Measurements from ENCODE around the gene CDKN2AIPNL. TPM values are rescaled to one million over a fixed set of nuclear protein-coding genes. Genes with fewer than 3 reads are reported as not detected.

The CDKN2AIPNL gene
- total RNA-seq, 1 donor from 2014 or later = 37.1 TPM

DNA sequence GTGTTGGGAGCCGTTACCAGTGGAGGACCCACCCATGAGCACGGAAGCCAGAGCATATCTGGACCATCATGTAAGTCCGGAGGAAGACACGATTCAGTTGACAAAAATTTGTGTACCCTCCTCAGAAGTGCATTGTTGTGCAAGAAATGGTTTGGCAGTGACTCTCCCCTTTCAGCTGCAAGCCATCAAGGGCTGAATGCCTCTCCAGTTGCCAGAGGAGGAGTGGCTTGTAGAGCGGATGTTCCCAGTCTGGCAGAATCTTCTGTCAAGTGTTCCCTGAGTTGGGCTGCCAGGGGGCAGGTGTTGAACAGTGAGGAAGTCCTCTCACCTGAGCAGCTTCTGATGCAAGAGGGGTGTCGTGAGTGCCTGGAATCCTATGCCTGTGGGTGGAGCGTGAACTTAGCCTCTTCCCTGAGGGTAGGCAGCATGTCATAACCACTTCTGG lies 27.6 kb upstream of the CDKN2AIPNL start:
- peak overlapping the region in 2 of 3 donors; percentile 16 to 91 for H3K9ac ChIP-seq (ENCODE audit: low read depth in 1 of 3, low read length in 3 of 3)
- H3K4me3 ChIP-seq (ENCODE audit: low read length in 3 of 3) = peak overlapping the region; percentile 48 to 61 (median 52)
- H3K27me3 ChIP-seq (ENCODE audit: control insufficient read depth in 3 of 3, insufficient read depth in 3 of 3, low read length in 3 of 3) = no peaks in the 10 kb centered on the region
- peak overlapping the region; percentile 97 for H3K27ac ChIP-seq (ENCODE audit: low read depth, low read length)
- H3K9me3 ChIP-seq (ENCODE audit: control insufficient read depth in 3 of 3, low read length in 3 of 3) = no peaks in the 10 kb centered on the region
- peaks cover 63 to 74% (median 65%) of the 10 kb centered on the region in 3 donors for H3K4me1 ChIP-seq (ENCODE audit: control insufficient read depth in 3 of 3, insufficient read depth in 3 of 3, low read length in 3 of 3)
- H3K36me3 ChIP-seq (ENCODE audit: control insufficient read depth in 3 of 3, insufficient read depth in 3 of 3, low read length in 3 of 3) = no peaks in the 10 kb centered on the region

DNA sequence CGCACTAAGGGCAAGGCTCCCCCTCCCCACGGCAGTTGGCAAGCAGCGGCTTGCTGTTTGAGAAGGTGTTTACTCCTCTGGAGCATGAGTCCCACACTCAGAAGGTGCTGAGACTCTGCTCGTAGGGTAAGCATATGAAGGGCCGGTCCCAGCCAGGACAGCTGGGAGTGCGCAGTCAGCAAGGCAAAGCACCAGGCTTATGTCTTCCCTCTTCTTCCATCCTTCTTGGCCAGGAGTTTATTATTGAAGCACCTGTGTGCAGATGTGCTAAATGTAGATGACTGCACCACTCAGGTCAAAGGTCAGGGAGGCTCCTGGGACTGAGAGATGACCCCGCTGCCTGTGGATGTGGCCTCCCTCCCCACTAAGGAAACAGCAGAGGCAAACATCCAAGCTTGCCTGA lies 27.0 kb upstream of the CDKN2AIPNL start:
- Histone ChIP-seq H3K9me3 (ENCODE audit: control insufficient read depth in 3 of 3, low read length in 3 of 3) (no peaks in the 10 kb centered on the region), H3K9ac (ENCODE audit: low read depth in 1 of 3, low read length in 3 of 3) (peak overlapping the region in 2 of 3 donors; percentile 12 to 91), H3K4me3 (ENCODE audit: low read length in 3 of 3) (peak overlapping the region; percentile 48 to 73 (median 61)), H3K36me3 (ENCODE audit: control insufficient read depth in 3 of 3, insufficient read depth in 3 of 3, low read length in 3 of 3) (no peaks in the 10 kb centered on the region), H3K4me1 (ENCODE audit: control insufficient read depth in 3 of 3, insufficient read depth in 3 of 3, low read length in 3 of 3) (peaks cover 62 to 74% (median 63%) of the 10 kb centered on the region in 3 donors), H3K27me3 (ENCODE audit: control insufficient read depth in 3 of 3, insufficient read depth in 3 of 3, low read length in 3 of 3) (no peaks in the 10 kb centered on the region), H3K27ac (ENCODE audit: low read depth, low read length) (peak overlapping the region; percentile 97)

DNA sequence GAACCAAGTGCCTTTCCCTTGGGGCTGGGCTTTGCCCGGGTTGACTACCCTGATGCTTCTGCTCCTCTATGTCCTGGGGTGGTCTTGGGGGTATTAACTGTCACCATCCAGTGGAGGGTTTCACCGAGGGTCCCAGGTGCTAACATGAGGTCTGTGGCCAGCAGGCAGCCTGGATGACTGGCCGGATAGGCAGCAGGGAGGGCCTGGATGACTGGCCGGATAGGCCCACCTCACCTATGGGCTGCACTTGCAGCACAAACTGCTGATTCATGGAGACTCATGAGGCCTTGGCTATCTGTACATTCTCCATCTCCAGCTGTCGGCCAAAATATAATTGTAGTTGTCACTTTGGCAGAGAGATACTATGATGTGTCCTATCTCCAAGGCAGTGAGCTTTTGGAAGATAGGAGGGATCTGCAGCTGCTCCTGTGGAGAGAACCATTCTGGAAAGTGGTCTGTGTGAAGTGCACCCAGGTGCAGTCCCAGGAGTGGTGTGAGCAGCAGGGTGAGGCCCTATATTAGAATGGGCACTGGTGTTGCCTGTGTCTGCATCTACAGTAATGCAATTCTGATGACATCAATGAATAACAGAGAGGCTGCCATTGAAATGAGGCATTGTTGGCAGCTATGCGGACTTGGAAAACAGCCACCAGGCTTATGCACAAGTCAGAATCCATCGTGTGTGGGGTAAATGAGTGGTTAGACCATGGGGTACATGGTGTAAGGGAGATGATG lies 26.3 kb upstream of the CDKN2AIPNL start:
- no peaks in the 10 kb centered on the region for H3K36me3 ChIP-seq (ENCODE audit: control insufficient read depth in 3 of 3, insufficient read depth in 3 of 3, low read length in 3 of 3)
- H3K4me3 ChIP-seq (ENCODE audit: low read length in 3 of 3) = peak overlapping the region; percentile 55 to 73 (median 61)
- H3K9ac ChIP-seq (ENCODE audit: low read depth in 1 of 3, low read length in 3 of 3) = peak overlapping the region in 2 of 3 donors; percentile 76 to 91
- H3K27me3 ChIP-seq (ENCODE audit: control insufficient read depth in 3 of 3, insufficient read depth in 3 of 3, low read length in 3 of 3) = no peaks in the 10 kb centered on the region
- no peaks in the 10 kb centered on the region for H3K9me3 ChIP-seq (ENCODE audit: control insufficient read depth in 3 of 3, low read length in 3 of 3)
- peaks cover 62 to 72% (median 66%) of the 10 kb centered on the region in 3 donors for H3K4me1 ChIP-seq (ENCODE audit: control insufficient read depth in 3 of 3, insufficient read depth in 3 of 3, low read length in 3 of 3)
- H3K27ac ChIP-seq (ENCODE audit: low read depth, low read length) = peak overlapping the region; percentile 97

DNA sequence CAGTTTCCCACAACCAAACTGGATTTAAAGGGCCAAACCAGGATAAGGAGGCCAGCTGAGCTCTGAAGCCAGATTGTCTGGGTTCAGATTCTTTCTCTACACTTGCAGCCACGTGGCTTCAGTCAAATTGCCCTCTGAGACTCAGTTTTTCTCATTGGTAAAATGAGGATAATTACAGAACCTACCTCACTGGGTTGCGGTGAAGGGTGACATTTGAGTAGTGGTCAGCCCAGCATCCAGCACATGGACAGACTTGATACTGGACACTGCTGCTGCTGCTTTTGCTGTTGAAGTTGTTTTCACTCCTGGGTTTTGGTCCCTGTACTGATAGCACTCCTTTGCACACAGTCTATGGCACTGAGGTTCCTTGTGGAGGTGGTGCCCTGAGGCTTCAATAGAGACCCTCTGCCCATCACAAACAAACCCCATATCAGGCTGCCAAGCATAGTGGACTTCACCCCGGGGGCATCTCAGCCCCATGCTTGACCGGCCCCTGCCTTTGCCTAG lies 25.7 kb upstream of the CDKN2AIPNL start:
- Histone ChIP-seq H3K9me3 (ENCODE audit: control insufficient read depth in 3 of 3, low read length in 3 of 3) (no peaks in the 10 kb centered on the region), H3K9ac (ENCODE audit: low read depth in 1 of 3, low read length in 3 of 3) (peak overlapping the region; percentile 76 to 91 (median 83)), H3K27me3 (ENCODE audit: control insufficient read depth in 3 of 3, insufficient read depth in 3 of 3, low read length in 3 of 3) (no peaks in the 10 kb centered on the region), H3K36me3 (ENCODE audit: control insufficient read depth in 3 of 3, insufficient read depth in 3 of 3, low read length in 3 of 3) (no peaks in the 10 kb centered on the region), H3K4me3 (ENCODE audit: low read length in 3 of 3) (peak overlapping the region; percentile 55 to 73 (median 66)), H3K27ac (ENCODE audit: low read depth, low read length) (peak overlapping the region; percentile 97), H3K4me1 (ENCODE audit: control insufficient read depth in 3 of 3, insufficient read depth in 3 of 3, low read length in 3 of 3) (peaks cover 61 to 71% (median 65%) of the 10 kb centered on the region in 3 donors)

DNA sequence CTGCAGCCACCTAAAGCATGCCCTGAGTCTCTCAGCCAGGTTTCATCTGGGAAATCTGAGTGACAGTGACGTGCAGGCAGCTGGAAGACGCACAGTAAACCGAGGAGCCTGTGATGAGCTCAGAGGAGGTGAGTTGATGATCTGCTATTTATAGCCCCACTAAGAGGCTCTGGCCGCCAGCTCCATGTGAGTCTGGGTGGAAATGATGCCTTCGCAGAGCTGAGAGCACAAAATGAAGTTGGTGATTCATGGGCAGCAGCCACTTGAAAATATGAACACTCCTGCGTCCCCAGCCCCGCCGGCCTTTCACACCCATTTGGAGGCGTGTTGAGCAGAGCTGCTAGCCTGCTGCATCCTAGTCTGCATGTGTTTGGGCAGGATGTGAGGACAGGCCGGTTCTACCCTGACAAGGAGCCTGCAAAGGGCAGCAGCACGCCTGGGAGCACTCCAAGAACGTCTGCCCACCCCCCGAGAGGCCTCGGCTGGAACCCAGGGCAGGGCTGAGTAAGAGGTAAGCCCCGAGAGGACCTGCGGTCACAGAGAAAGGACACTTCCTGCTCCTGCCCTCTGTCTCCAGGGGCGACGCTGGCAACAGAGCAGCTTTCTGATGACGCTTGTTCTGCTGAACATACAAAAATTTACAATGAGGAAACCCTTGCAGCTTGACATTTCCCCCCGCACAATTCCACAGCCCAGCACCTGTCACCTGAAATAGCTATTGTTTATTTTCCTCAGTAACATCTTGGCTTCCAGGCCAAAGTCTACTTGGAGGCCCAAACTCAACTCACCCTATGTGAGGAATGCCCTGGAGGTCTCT lies 25.1 kb upstream of the CDKN2AIPNL start:
- H3K4me1 ChIP-seq (ENCODE audit: control insufficient read depth in 3 of 3, insufficient read depth in 3 of 3, low read length in 3 of 3) = peaks cover 56 to 65% (median 60%) of the 10 kb centered on the region in 3 donors
- no peaks in the 10 kb centered on the region for H3K9me3 ChIP-seq (ENCODE audit: control insufficient read depth in 3 of 3, low read length in 3 of 3)
- no peaks in the 10 kb centered on the region for H3K27me3 ChIP-seq (ENCODE audit: control insufficient read depth in 3 of 3, insufficient read depth in 3 of 3, low read length in 3 of 3)
- H3K36me3 ChIP-seq (ENCODE audit: control insufficient read depth in 3 of 3, insufficient read depth in 3 of 3, low read length in 3 of 3) = no peaks in the 10 kb centered on the region
- H3K27ac ChIP-seq (ENCODE audit: low read depth, low read length) = peak overlapping the region; percentile 97
- peak overlapping the region; percentile 76 to 91 (median 83) for H3K9ac ChIP-seq (ENCODE audit: low read depth in 1 of 3, low read length in 3 of 3)
- H3K4me3 ChIP-seq (ENCODE audit: low read length in 3 of 3) = peak overlapping the region; percentile 55 to 73 (median 66)

DNA sequence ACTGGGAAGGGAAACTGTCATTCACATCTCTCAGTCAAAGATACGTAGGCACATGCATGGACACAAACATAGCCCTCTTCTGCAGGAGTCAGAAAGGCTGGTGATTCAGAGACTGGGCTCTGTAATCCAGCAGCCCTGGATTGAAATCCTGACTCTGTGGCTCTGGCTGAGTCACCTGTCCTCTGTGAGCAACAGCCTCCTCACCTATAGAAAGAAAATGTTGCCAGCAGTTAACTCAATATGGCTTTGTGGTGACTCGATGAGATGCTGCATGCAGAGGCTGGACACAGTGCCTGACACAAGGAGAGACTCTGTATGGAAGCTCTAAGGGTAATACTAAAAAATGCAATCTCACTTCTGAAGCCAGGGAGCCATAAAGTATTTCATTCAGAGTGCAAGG lies 23.9 kb upstream of the CDKN2AIPNL start:
- H3K4me1 ChIP-seq (ENCODE audit: control insufficient read depth in 3 of 3, insufficient read depth in 3 of 3, low read length in 3 of 3) = peaks cover 48 to 57% (median 53%) of the 10 kb centered on the region in 3 donors
- H3K27ac ChIP-seq (ENCODE audit: low read depth, low read length) = no peak overlapping the region
- H3K4me3 ChIP-seq (ENCODE audit: low read length in 3 of 3) = no peak overlapping the region
- no peaks in the 10 kb centered on the region for H3K9me3 ChIP-seq (ENCODE audit: control insufficient read depth in 3 of 3, low read length in 3 of 3)
- no peak overlapping the region for H3K9ac ChIP-seq (ENCODE audit: low read depth in 1 of 3, low read length in 3 of 3)
- no peaks in the 10 kb centered on the region for H3K27me3 ChIP-seq (ENCODE audit: control insufficient read depth in 3 of 3, insufficient read depth in 3 of 3, low read length in 3 of 3)
- H3K36me3 ChIP-seq (ENCODE audit: control insufficient read depth in 3 of 3, insufficient read depth in 3 of 3, low read length in 3 of 3) = no peaks in the 10 kb centered on the region

DNA sequence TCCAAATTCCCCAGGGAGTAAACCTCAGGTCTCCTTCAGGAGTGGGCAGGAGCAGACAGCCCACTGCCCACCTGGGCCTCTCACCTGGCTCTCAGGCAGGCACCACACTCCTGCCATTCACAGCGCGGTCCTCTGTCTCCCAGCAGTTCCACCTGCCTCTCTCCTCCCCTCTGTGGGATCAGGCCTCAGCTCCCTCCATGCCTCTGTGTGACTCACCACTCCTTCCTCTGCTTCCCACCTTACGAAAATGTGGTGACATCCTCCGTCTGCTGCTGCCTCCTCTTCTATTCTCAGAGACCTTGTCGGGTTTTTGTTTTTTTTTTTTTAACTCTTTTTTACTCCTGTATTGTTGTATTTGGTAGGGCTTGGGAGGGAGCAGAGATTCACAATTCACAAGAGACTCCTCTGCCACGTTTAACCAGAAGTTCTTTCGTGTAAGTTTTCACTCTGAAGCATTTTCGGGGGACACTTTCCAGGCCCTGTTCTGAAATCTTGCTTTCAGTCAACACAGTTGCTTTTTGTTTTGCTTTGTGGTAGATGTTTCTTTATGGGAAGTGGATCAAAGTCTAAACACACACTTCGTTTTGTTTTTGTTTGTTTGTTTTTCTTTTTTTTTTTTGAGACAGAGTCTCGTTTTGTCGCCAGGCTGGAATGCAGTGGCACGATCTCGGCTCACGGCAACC lies 21.1 kb upstream of the CDKN2AIPNL start:
- no peak overlapping the region for H3K27ac ChIP-seq (ENCODE audit: low read depth, low read length)

DNA sequence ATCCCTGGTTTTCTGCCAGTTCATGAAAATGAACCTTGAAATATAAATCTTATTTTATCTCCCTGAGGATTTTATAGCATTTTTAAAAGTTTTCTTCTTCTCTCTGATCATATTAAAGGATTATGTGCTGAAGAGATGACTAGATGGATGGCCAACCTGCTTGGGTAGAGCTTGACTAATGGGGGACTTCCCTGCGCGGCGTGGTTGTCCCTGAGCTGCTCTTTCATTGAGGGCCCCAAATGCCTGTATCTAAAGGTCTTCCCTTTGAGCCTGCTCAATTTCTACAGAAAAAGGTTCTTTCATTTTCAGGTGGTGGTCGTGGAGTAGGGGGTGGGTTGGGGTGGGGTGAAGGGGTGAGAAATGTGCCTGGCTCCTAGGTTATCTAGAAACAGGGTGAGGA lies 20.5 kb upstream of the CDKN2AIPNL start:
- no peaks in the 10 kb centered on the region for H3K9me3 ChIP-seq (ENCODE audit: control insufficient read depth in 3 of 3, low read length in 3 of 3)
- no peak overlapping the region for H3K4me3 ChIP-seq (ENCODE audit: low read length in 3 of 3)
- H3K4me1 ChIP-seq (ENCODE audit: control insufficient read depth in 3 of 3, insufficient read depth in 3 of 3, low read length in 3 of 3) = peaks cover 21 to 28% (median 26%) of the 10 kb centered on the region in 3 donors
- no peaks in the 10 kb centered on the region for H3K36me3 ChIP-seq (ENCODE audit: control insufficient read depth in 3 of 3, insufficient read depth in 3 of 3, low read length in 3 of 3)
- no peaks in the 10 kb centered on the region for H3K27me3 ChIP-seq (ENCODE audit: control insufficient read depth in 3 of 3, insufficient read depth in 3 of 3, low read length in 3 of 3)
- no peak overlapping the region for H3K9ac ChIP-seq (ENCODE audit: low read depth in 1 of 3, low read length in 3 of 3)
- no peak overlapping the region for H3K27ac ChIP-seq (ENCODE audit: low read depth, low read length)

More for the DNA sequence above, 21.1 kb upstream of the CDKN2AIPNL start:
- no peaks in the 10 kb centered on the region for H3K9me3 ChIP-seq (ENCODE audit: control insufficient read depth in 3 of 3, low read length in 3 of 3)
- H3K4me3 ChIP-seq (ENCODE audit: low read length in 3 of 3) = no peak overlapping the region
- no peak overlapping the region for H3K9ac ChIP-seq (ENCODE audit: low read depth in 1 of 3, low read length in 3 of 3)
- H3K36me3 ChIP-seq (ENCODE audit: control insufficient read depth in 3 of 3, insufficient read depth in 3 of 3, low read length in 3 of 3) = no peaks in the 10 kb centered on the region
- H3K4me1 ChIP-seq (ENCODE audit: control insufficient read depth in 3 of 3, insufficient read depth in 3 of 3, low read length in 3 of 3) = peaks cover 27 to 34% (median 32%) of the 10 kb centered on the region in 3 donors
- H3K27me3 ChIP-seq (ENCODE audit: control insufficient read depth in 3 of 3, insufficient read depth in 3 of 3, low read length in 3 of 3) = no peaks in the 10 kb centered on the region

DNA sequence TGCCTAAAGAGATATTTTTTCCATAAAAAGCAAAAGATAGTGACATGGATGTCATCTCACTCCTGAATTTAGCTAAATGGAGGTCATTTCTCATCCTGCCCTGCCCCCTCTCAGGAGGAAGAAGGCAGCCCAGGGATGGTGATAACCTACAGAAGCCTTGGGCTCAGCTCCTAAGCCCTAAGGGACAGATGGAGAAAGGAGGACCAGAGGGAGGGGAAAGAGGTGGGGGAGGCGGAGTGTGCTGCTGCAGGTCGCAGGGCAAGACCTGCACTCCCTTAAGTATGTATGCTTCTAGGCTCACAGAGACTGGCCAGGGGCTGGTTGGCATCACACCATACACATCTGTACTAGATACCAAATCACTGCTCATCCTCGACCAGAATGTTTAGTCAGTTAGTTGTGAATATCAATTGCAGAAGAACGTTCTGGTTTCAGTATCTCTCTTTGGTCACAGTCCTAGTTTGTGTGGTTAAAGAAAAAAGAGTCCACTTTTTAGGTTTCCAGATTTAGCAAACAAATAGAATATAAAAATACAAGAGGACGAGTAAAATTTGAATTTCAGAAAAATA lies 18.4 kb upstream of the CDKN2AIPNL start:
- no peak overlapping the region for H3K4me3 ChIP-seq (ENCODE audit: low read length in 3 of 3)
- H3K27me3 ChIP-seq (ENCODE audit: control insufficient read depth in 3 of 3, insufficient read depth in 3 of 3, low read length in 3 of 3) = no peaks in the 10 kb centered on the region
- H3K4me1 ChIP-seq (ENCODE audit: control insufficient read depth in 3 of 3, insufficient read depth in 3 of 3, low read length in 3 of 3) = peaks cover 4 to 8% (median 6%) of the 10 kb centered on the region in 3 donors
- no peaks in the 10 kb centered on the region for H3K9me3 ChIP-seq (ENCODE audit: control insufficient read depth in 3 of 3, low read length in 3 of 3)
- H3K36me3 ChIP-seq (ENCODE audit: control insufficient read depth in 3 of 3, insufficient read depth in 3 of 3, low read length in 3 of 3) = no peaks in the 10 kb centered on the region
- no peak overlapping the region for H3K27ac ChIP-seq (ENCODE audit: low read depth, low read length)
- H3K9ac ChIP-seq (ENCODE audit: low read depth in 1 of 3, low read length in 3 of 3) = no peak overlapping the region
